ENCODE results near the gene PDZRN3. TPM values are rescaled to one million over a fixed set of nuclear protein-coding genes. Genes with fewer than 3 reads are reported as not detected.

The PDZRN3 gene
- total RNA-seq, 1 donor from 2014 or later, result 4.1 TPM

- Histone ChIP-seq H3K4me3 (ENCODE audit: low read depth, low read length) (no peak overlapping the region), H3K27me3 (ENCODE audit: control insufficient read depth, insufficient read depth, low read length) (no peaks in the 10 kb centered on the region), H3K36me3 (ENCODE audit: control insufficient read depth, insufficient read depth, low read length) (no peaks in the 10 kb centered on the region)
- TF ChIP-seq CTCF (IDR thresholded peaks at IDR 0.05; ENCODE audit: insufficient read depth, low read length, poor library complexity, severe bottlenecking), result no peak
- no peak for DNase-seq (ENCODE audit: low read depth)
Measured at GRCh38 chr3:73536336-73536895, 88.3 kb downstream of the PDZRN3 start.

- no peak for TF ChIP-seq CTCF (IDR thresholded peaks at IDR 0.05; ENCODE audit: insufficient read depth, low read length, poor library complexity, severe bottlenecking)
- H3K27me3 ChIP-seq (ENCODE audit: control insufficient read depth, insufficient read depth, low read length), result no peaks in the 10 kb centered on the region
- H3K36me3 ChIP-seq (ENCODE audit: control insufficient read depth, insufficient read depth, low read length), result no peaks in the 10 kb centered on the region
- no peak overlapping the region for H3K4me3 ChIP-seq (ENCODE audit: low read depth, low read length)
- DNase-seq (ENCODE audit: low read depth), result no peak
Measured at GRCh38 chr3:73535931-73536330, 88.8 kb downstream of the PDZRN3 start.

- H3K4me3 ChIP-seq (ENCODE audit: low read depth, low read length), result no peak overlapping the region
- no peak for DNase-seq (ENCODE audit: low read depth)
- H3K36me3 ChIP-seq (ENCODE audit: control insufficient read depth, insufficient read depth, low read length), result no peaks in the 10 kb centered on the region
- TF ChIP-seq CTCF (IDR thresholded peaks at IDR 0.05; ENCODE audit: insufficient read depth, low read length, poor library complexity, severe bottlenecking), result no peak
- H3K27me3 ChIP-seq (ENCODE audit: control insufficient read depth, insufficient read depth, low read length), result no peaks in the 10 kb centered on the region
Measured at GRCh38 chr3:73535137-73535536, 89.6 kb downstream of the PDZRN3 start.

GRCh38 chr3:73530022-73530396 lies 94.7 kb downstream of the PDZRN3 start:
- TF ChIP-seq CTCF (IDR thresholded peaks at IDR 0.05; ENCODE audit: insufficient read depth, low read length, poor library complexity, severe bottlenecking), result no peak
- no peak overlapping the region for H3K4me3 ChIP-seq (ENCODE audit: low read depth, low read length)
- H3K36me3 ChIP-seq (ENCODE audit: control insufficient read depth, insufficient read depth, low read length), result no peaks in the 10 kb centered on the region
- no peak for DNase-seq (ENCODE audit: low read depth)
- no peaks in the 10 kb centered on the region for H3K27me3 ChIP-seq (ENCODE audit: control insufficient read depth, insufficient read depth, low read length)

- no peak for DNase-seq (ENCODE audit: low read depth)
- Histone ChIP-seq H3K4me3 (ENCODE audit: low read depth, low read length) (no peak overlapping the region), H3K36me3 (ENCODE audit: control insufficient read depth, insufficient read depth, low read length) (no peaks in the 10 kb centered on the region), H3K27me3 (ENCODE audit: control insufficient read depth, insufficient read depth, low read length) (no peaks in the 10 kb centered on the region)
- no peak for TF ChIP-seq CTCF (IDR thresholded peaks at IDR 0.05; ENCODE audit: insufficient read depth, low read length, poor library complexity, severe bottlenecking)
Measured at GRCh38 chr3:73529308-73530021, 95.3 kb downstream of the PDZRN3 start.

- H3K27me3 ChIP-seq (ENCODE audit: control insufficient read depth, insufficient read depth, low read length), result no peaks in the 10 kb centered on the region
- no peak for TF ChIP-seq CTCF (IDR thresholded peaks at IDR 0.05; ENCODE audit: insufficient read depth, low read length, poor library complexity, severe bottlenecking)
- H3K36me3 ChIP-seq (ENCODE audit: control insufficient read depth, insufficient read depth, low read length), result no peaks in the 10 kb centered on the region
- H3K4me3 ChIP-seq (ENCODE audit: low read depth, low read length), result no peak overlapping the region
- no peak for DNase-seq (ENCODE audit: low read depth)
Measured at GRCh38 chr3:73525591-73525990, 99.2 kb downstream of the PDZRN3 start.

All from kidney epithelial cell (primary cell).